Mucosa of rectum (tissue), 2 donors: ENCODE data around the gene CCDC191.
A peak's percentile ranks its signal among the peaks of the same experiment; 100 is the strongest.

Experiments used
- H3K27ac ChIP-seq, 2 donors: one replicate each; pipeline ENCODE4 v1.7.0; 2013; ENCODE audit warnings: inconsistent platforms in 2 of 2, low read depth in 2 of 2, low read length in 2 of 2
- H3K27me3 ChIP-seq, 2 donors: one replicate each; pipeline ENCODE4 v1.7.0; 2013; ENCODE audit warnings: low read length in 2 of 2; ENCODE audit not compliant: control insufficient read depth in 2 of 2, insufficient read depth in 2 of 2
- H3K36me3 ChIP-seq, 2 donors: one replicate each; pipeline ENCODE4 v1.7.0; 2013; ENCODE audit warnings: low read length in 2 of 2; ENCODE audit not compliant: control insufficient read depth in 2 of 2, insufficient read depth in 2 of 2
- H3K4me1 ChIP-seq, 2 donors: one replicate each; pipeline ENCODE4 v1.7.0; 2013; ENCODE audit warnings: low read length in 2 of 2, mild to moderate bottlenecking in 1 of 2; ENCODE audit not compliant: control insufficient read depth in 2 of 2, insufficient read depth in 2 of 2
- H3K4me3 ChIP-seq, 2 donors: one replicate each; pipeline ENCODE4 v1.7.0; 2013; ENCODE audit warnings: low read length in 2 of 2
- H3K9ac ChIP-seq, 2 donors: one replicate each; pipeline ENCODE4 v1.7.0; 2013; ENCODE audit warnings: low read length in 2 of 2, low read depth in 1 of 2, mild to moderate bottlenecking in 1 of 2
- H3K9me3 ChIP-seq, 2 donors: one replicate each; pipeline ENCODE4 v1.7.0; 2013; ENCODE audit warnings: low read length in 2 of 2; ENCODE audit not compliant: control insufficient read depth in 2 of 2
- donor health status: healthy.
- donor health status: Normal muscosa, but diverticular disease.

CCDC191 gene

GRCh38 chr3:113979916-113980315, 76.4 kb downstream of the CCDC191 start:
- no peaks in the 10 kb centered on the region for H3K4me1 ChIP-seq
- H3K27me3 ChIP-seq, result no peaks in the 10 kb centered on the region
- H3K4me3 ChIP-seq, result no peak overlapping the region
- H3K9me3 ChIP-seq, result no peaks in the 10 kb centered on the region
- no peak overlapping the region for H3K9ac ChIP-seq
- peaks cover 19 to 21% of the 10 kb centered on the region in 2 donors for H3K36me3 ChIP-seq
- H3K27ac ChIP-seq, result no peak overlapping the region

- no peak overlapping the region for H3K4me3 ChIP-seq
- no peak overlapping the region for H3K27ac ChIP-seq
- H3K9me3 ChIP-seq, result peaks cover 2 to 9% of the 10 kb centered on the region in 2 donors
- H3K9ac ChIP-seq, result no peak overlapping the region
- no peaks in the 10 kb centered on the region for H3K27me3 ChIP-seq
- peaks cover 19 to 22% of the 10 kb centered on the region in 2 donors for H3K36me3 ChIP-seq
- no peaks in the 10 kb centered on the region for H3K4me1 ChIP-seq
Observed at GRCh38 chr3:113977822-113978221, 78.5 kb downstream of the CCDC191 start.

- no peak overlapping the region for H3K9ac ChIP-seq
Observed at GRCh38 chr3:113968986-113969385, 87.3 kb downstream of the CCDC191 start.

GRCh38 chr3:113966172-113966571, 90.2 kb downstream of the CCDC191 start:
- Histone ChIP-seq H3K27ac (no peak overlapping the region), H3K4me3 (no peak overlapping the region), H3K4me1 (no peaks in the 10 kb centered on the region), H3K9ac (no peak overlapping the region), H3K27me3 (no peaks in the 10 kb centered on the region), H3K36me3 (peaks cover 4 to 14% of the 10 kb centered on the region in 2 donors), H3K9me3 (no peaks in the 10 kb centered on the region)

More at GRCh38 chr3:113968986-113969385, 87.3 kb downstream of the CCDC191 start:
- peaks cover 4 to 7% of the 10 kb centered on the region in 2 donors for H3K36me3 ChIP-seq
- H3K4me1 ChIP-seq, result no peaks in the 10 kb centered on the region
- H3K4me3 ChIP-seq, result no peak overlapping the region
- H3K27me3 ChIP-seq, result no peaks in the 10 kb centered on the region
- H3K9me3 ChIP-seq, result peaks cover 2 to 14% of the 10 kb centered on the region in 2 donors
- H3K27ac ChIP-seq, result no peak overlapping the region

GRCh38 chr3:113963879-113964278, 92.4 kb downstream of the CCDC191 start:
- Histone ChIP-seq H3K4me1 (no peaks in the 10 kb centered on the region), H3K36me3 (peaks cover 8 to 21% of the 10 kb centered on the region in 2 donors), H3K9me3 (no peaks in the 10 kb centered on the region), H3K9ac (no peak overlapping the region), H3K27me3 (no peaks in the 10 kb centered on the region), H3K4me3 (no peak overlapping the region), H3K27ac (no peak overlapping the region)

GRCh38 chr3:113954091-113954685, 102.1 kb downstream of the CCDC191 start:
- Histone ChIP-seq H3K9me3 (no peaks in the 10 kb centered on the region), H3K4me3 (no peak overlapping the region), H3K27ac (no peak overlapping the region), H3K36me3 (peaks cover 27 to 38% of the 10 kb centered on the region in 2 donors), H3K4me1 (peaks cover under 1 to 1% of the 10 kb centered on the region in 2 donors), H3K27me3 (no peaks in the 10 kb centered on the region), H3K9ac (no peak overlapping the region)

- Histone ChIP-seq H3K27ac (no peak overlapping the region), H3K4me3 (no peak overlapping the region), H3K36me3 (peaks cover 25 to 34% of the 10 kb centered on the region in 2 donors), H3K4me1 (peaks cover 3 to 6% of the 10 kb centered on the region in 2 donors), H3K9me3 (no peaks in the 10 kb centered on the region), H3K27me3 (no peaks in the 10 kb centered on the region), H3K9ac (no peak overlapping the region)
Observed at GRCh38 chr3:113953677-113954076, 102.6 kb downstream of the CCDC191 start.

- Histone ChIP-seq H3K4me3 (no peak overlapping the region), H3K36me3 (peaks cover 20 to 26% of the 10 kb centered on the region in 2 donors), H3K27ac (no peak overlapping the region), H3K4me1 (peaks cover 8 to 9% of the 10 kb centered on the region in 2 donors), H3K9ac (no peak overlapping the region), H3K27me3 (no peaks in the 10 kb centered on the region), H3K9me3 (no peaks in the 10 kb centered on the region)
Observed at GRCh38 chr3:113952921-113953320, 103.4 kb downstream of the CCDC191 start.

GRCh38 chr3:113948015-113948917, 108.1 kb downstream of the CCDC191 start:
- Histone ChIP-seq H3K27me3 (no peaks in the 10 kb centered on the region), H3K9me3 (no peaks in the 10 kb centered on the region), H3K9ac (peak overlapping the region; percentile 68 to 80), H3K4me1 (peaks cover 8 to 9% of the 10 kb centered on the region in 2 donors), H3K4me3 (peak overlapping the region; percentile 82 to 84), H3K36me3 (peaks cover 1 to 11% of the 10 kb centered on the region in 2 donors), H3K27ac (peak overlapping the region; percentile 84 to 86)

GRCh38 chr3:113947372-113948014, 108.8 kb downstream of the CCDC191 start, which contains the start of gene ZDHHC23:
TSS of gene ZDHHC23 (plus strand) at chr3:113948013. CDS start at chr3:113948803, 790 bp downstream.
- Histone ChIP-seq H3K36me3 (peaks cover 0 to 8% of the 10 kb centered on the region in 2 donors), H3K4me3 (peak within 1 kb of the TSS; percentile 82 to 84), H3K9me3 (no peaks in the 10 kb centered on the region), H3K27me3 (no peaks in the 10 kb centered on the region), H3K4me1 (peaks cover 8 to 9% of the 10 kb centered on the region in 2 donors), H3K27ac (peak within 1 kb of the TSS; percentile 84 to 86), H3K9ac (peak within 1 kb of the TSS; percentile 68 to 80)
